ENCODE measurements around the gene CEACAM7.

Gene CEACAM7

GRCh38 chr19:41646589-41647204, 41.4 kb downstream of the CEACAM7 start:
- DNase-seq = peak in 3 of 4 experiments; percentile 11 to 30 (median 29)

DNA sequence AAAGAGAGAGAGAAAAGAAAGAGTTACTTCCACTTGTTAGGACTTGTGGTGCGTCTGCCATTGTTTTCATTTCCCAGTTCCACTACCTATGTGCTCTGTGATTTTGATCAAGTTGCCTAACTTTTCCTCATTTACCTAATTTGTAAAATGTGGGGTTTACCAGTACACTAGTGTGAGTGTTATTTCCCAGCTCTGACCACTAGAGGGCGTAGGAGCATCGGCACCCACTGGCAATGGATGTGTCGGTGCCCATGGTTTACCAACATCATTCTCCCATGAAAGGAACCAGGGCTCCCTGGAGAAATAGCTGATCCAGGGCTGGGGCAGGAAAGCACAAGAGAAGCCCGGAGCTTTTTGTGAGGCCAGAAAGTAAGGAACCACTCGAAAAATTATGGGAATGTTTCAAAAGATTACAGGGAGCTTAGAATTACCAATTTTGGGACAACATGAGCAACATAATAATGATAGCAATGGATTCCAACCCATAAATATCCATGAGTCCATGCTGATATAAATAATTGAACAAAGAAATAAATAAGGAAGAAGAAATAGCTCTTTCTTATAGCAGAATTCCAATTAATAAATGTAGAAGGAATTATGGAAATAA, 46.1 kb downstream of the CEACAM7 start:
- peak; percentile 48 to 67 (median 58) for DNase-seq

GRCh38 chr19:41638641-41639081, 49.4 kb downstream of the CEACAM7 start:
- DNase-seq = peak in 1 of 4 experiments; percentile 24

DNA sequence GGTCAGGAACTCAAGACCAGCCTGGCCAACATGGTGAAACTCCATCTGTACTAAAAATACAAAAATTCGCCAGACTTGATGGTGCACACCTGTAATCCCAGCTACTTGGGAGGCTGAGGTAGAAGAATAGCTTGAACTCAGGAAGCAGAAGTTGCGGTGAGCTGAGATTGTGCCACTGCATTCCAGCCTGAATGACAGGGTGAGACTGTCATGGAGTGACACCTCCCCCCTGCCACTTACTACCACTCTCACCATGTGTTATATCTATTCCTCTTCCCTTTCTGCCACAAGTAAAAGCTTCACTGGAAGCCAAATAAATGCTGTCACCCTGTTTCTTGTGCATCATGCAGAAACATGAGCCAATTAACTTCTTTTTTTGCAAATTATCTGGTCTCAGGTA, 50.6 kb downstream of the CEACAM7 start:
- no peak for DNase-seq

- DNase-seq = no peak
Measured at GRCh38 chr19:41627966-41628675, 59.9 kb downstream of the CEACAM7 start.

GRCh38 chr19:41626877-41627276, 61.2 kb downstream of the CEACAM7 start, which contains the start of gene CEACAM4:
TSS of gene CEACAM4 (minus strand) at chr19:41627074. CDS start at chr19:41626963, 111 bp downstream.
- DNase-seq = no peak

DNA sequence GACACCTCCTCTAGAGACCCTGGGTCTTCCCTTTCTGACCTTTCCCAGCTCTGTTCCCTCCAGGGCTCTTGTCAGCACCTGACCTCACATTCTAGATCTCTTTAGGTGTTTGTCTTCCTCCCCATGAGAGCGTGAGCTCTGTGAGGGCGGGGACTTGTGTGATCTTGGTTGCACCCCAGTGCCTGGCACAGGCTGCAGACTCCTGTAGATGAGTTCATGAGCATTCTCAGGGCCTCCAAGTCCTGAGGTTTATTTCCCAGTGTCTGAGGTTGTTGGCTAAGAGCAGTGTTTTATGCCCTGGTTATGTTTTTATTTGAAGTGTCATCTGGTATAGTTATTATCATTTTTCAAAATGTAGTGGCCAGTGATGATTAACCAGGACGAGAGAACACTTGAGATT, 61.8 kb downstream of the CEACAM7 start:
- DNase-seq = peak in 1 of 4 experiments; percentile 11

GRCh38 chr19:41624937-41625336, 63.1 kb downstream of the CEACAM7 start:
- no peak for DNase-seq

- DNase-seq = no peak
Measured at GRCh38 chr19:41624515-41624914, 63.6 kb downstream of the CEACAM7 start.

- DNase-seq = no peak
Measured at GRCh38 chr19:41623360-41623759, 64.7 kb downstream of the CEACAM7 start.
